GM19468 (cell line): ENCODE measurements around the gene RNF224.
"Not testable (repeated sequence)": the region's sequence is repeated elsewhere in the genome, so short reads cannot be mapped to it uniquely, and the experiment has no call there.

Experiments
- ATAC-seq: cut with Tn5 transposase; IDR thresholded peaks from one replicate; pipeline ENCODE4 v1.9.1; 2021; ENCODE audit warnings: mild to moderate bottlenecking, moderate library complexity, moderate number of reproducible peaks; ENCODE audit not compliant: unreplicated experiment; ENCODE audit errors: extremely low read depth

RNF224 gene

DNA sequence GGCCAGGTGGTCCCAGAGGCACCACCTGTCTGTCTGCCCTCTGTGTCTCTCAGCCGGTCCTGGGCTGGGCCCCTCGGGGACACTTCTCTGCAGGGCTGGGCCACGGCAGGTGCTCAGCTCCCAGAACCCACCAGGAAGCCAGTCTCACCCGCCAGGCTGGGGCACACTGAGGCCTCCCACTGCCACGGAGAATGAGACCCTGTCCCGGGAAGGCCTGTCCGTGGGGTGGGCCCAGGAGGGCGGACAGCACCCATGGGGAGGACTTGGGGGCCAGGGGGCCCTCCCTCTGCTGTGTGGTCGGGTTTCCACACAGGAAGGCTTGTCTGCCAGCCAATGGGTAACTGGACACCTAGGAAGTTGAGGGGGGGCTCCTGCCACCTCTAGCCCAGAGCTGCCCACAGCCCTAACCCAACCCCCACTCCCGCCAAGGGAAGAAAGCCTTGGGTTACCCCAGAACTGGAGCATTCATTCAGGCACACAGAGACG lies 9.7 kb downstream of the RNF224 start:
- no peak for ATAC-seq

DNA sequence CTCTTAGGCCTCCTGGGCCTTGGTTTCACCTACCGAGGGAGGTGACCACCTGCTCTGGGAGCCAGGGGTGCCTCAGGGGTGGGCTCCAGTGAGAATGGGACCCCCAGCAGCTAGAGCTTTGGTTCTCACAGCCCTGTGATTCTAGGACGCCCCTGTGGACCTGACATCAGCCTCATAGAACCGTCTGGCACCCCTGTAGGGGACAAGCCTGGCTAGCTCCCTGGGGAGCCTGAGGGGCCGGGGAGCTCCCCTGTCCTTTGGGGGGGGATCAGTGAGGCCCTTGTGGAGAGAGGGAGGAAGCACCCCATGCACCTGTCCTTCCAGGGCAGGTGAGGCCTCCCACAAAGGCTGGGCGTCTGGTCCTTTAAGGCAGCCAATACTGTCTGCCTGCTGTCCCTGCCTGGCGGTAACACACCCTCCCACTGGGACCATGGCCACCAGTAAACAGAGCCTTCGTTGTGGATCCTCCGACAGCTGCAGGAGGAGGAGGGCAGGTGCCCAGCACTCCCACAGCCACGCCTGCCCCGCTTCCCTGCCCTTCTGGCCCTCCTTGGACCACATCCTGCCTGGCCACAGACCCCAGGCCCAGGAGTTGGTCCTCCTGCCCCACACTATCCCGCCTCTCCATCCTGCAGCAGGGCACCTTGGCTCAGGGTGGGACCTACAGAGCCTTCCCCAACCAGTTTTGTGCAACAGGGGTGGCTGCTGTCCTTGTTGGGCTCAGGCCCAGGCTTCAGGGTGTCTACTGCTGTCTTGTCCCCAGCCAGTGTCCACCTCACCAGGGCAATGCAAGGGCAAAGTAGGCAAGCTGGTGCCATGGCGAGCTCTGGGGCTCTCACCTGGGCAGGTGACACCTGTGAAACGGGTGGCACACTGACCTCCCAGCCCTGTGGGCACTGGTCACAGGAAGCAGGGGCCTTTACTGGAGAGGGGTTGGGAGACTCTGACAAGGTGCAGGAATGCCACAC lies 10.7 kb downstream of the RNF224 start:
- no peak for ATAC-seq

- ATAC-seq, result not testable (repeated sequence)
Observed at GRCh38 chr9:137239541-137240200, 12.4 kb downstream of the RNF224 start.

DNA sequence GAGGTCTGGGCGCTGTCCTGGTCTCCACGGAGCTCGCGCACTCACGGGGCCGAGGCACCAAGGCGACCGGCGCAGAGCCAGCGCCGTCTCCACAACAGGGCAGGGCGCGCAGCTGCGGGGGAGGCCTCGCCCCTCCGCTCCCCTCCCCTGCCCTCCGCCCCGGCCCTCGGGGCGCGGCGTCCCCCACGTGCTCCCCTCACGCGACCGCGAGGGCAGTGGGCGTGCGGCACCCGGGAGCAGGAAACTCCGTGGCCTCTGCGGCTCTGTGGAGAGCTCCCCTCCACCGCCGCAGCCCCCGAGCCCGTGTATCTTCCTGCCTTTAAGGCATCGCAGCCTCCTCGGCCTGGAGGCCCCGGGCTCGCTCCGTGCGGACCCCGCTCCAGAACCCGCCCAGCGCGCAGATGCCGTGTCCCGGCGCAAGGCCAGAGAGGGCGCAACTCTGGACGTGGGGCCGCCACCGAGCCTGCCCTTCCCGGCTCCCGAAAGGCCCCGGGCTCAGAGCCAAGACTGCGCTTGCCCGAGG lies 13.1 kb downstream of the RNF224 start:
- ATAC-seq, result no peak

GRCh38 chr9:137240841-137241489 lies 13.7 kb downstream of the RNF224 start, which contains the start of gene TUBB4B:
Gene TUBB4B, plus strand, starts transcription at chr9:137241287. Its CDS starts 74 bp downstream, at chr9:137241361.
- ATAC-seq, result peak; percentile 71

GRCh38 chr9:137241490-137242268 lies 14.4 kb downstream of the RNF224 start:
- peak; percentile 0 for ATAC-seq

DNA sequence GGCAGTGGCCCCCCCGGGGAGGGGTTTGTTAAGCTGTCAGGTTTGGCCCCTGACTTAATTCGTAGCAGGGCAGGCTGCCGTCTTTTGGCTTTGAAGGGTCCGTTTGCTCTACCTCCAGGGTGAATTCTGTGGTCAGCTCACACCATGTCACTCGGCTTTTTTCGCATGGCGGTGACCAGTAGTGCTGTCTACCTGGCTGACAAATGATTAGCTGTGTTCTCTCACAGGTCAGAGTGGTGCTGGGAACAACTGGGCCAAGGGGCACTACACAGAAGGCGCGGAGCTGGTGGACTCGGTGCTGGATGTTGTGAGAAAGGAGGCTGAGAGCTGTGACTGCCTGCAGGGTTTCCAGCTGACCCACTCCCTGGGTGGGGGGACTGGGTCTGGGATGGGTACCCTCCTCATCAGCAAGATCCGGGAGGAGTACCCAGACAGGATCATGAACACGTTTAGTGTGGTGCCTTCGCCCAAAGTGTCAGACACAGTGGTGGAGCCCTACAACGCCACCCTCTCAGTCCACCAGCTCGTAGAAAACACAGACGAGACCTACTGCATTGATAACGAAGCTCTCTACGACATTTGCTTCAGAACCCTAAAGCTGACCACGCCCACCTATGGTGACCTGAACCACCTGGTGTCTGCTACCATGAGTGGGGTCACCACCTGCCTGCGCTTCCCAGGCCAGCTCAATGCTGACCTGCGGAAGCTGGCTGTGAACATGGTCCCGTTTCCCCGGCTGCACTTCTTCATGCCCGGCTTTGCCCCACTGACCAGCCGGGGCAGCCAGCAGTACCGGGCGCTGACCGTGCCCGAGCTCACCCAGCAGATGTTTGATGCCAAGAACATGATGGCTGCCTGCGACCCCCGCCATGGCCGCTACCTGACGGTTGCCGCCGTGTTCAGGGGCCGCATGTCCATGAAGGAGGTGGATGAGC lies 15.2 kb downstream of the RNF224 start:
- no peak for ATAC-seq

DNA sequence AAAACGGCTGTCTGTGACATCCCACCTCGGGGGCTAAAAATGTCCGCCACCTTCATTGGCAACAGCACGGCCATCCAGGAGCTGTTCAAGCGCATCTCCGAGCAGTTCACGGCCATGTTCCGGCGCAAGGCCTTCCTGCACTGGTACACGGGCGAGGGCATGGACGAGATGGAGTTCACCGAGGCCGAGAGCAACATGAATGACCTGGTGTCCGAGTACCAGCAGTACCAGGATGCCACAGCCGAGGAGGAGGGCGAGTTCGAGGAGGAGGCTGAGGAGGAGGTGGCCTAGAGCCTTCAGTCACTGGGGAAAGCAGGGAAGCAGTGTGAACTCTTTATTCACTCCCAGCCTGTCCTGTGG lies 15.9 kb downstream of the RNF224 start:
- ATAC-seq, result not testable (repeated sequence)

- ATAC-seq, result no peak
Observed at GRCh38 chr9:137243626-137244485, 16.6 kb downstream of the RNF224 start.

GRCh38 chr9:137244486-137245449 lies 17.5 kb downstream of the RNF224 start:
- no peak for ATAC-seq

- ATAC-seq, result no peak
Observed at GRCh38 chr9:137245450-137246421, 18.4 kb downstream of the RNF224 start.

DNA sequence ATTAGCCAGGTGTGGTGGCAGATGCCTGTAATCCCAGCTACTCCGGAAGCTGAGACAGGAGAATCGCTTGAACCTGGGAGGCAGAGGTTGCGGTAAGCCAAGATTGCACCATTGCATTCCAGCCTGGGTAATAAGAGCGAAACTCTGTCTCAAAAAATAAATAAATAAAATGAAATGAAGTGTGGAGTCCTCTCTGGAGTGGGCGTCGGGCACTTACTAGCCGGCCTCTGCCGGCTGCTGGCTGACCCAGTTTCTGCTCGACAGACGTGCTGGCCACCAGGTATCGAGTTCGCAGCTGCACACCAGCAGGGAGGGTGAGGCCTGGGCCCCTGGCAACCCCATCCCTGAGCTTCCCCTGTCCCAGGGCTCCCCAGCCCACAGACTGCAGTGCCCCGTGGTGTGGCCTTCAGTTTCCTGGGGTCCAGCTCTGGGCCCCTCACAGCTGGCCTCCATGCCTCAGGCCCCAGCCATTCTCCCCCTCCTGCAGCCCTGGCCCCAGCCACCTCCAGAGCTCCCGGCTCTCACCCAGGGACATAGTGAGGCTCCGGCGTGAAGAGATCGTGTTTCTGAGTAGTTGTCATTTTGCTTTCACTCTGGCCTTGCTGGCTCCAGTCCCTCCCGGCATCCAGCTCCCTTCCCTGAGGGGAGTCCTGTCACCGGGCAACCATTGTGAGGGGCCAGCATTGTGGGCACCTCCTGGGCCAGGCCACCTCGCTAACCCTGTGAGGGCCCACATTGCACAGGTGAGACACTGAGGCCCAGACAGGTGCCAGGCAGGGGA lies 20.0 kb downstream of the RNF224 start:
- ATAC-seq, result no peak

GRCh38 chr9:137247916-137248175 lies 20.5 kb downstream of the RNF224 start:
- ATAC-seq, result no peak

- no peak for ATAC-seq
Observed at GRCh38 chr9:137250329-137251193, 23.3 kb downstream of the RNF224 start.
